KOPT-K1 (cell line): Measurements from ENCODE around the gene RMND5A.
A peak's percentile ranks its signal among the peaks of the same experiment; 100 is the strongest.

Source experiments
- H3K27ac ChIP-seq: fragments of 200-600 bp; sonication (generic); 2 replicates; pipeline ENCODE4 v1.5.1; 2016; ENCODE audit warnings: antibody characterized with exemption, mild to moderate bottlenecking, low read depth, low read length; ENCODE audit not compliant: poor library complexity, severe bottlenecking
- H3K36me3 ChIP-seq: fragments of 200-600 bp; sonication (generic); 2 replicates; pipeline ENCODE4 v1.5.1; 2017; ENCODE audit warnings: antibody characterized with exemption, mild to moderate bottlenecking, low read length, moderate library complexity; ENCODE audit not compliant: insufficient read depth
- H3K9me3 ChIP-seq: fragments of 200-600 bp; sonication (generic); 2 replicates; pipeline ENCODE4 v1.5.1; 2017; ENCODE audit warnings: antibody characterized with exemption, low read length, mild to moderate bottlenecking; ENCODE audit not compliant: insufficient read depth, poor library complexity, severe bottlenecking

The RMND5A gene

GRCh38 chr2:86809481-86810121, 89.5 kb downstream of the RMND5A start:
- no peaks in the 10 kb centered on the region for H3K36me3 ChIP-seq
- H3K27ac ChIP-seq, result peak overlapping the region; percentile 16
- no peaks in the 10 kb centered on the region for H3K9me3 ChIP-seq

DNA sequence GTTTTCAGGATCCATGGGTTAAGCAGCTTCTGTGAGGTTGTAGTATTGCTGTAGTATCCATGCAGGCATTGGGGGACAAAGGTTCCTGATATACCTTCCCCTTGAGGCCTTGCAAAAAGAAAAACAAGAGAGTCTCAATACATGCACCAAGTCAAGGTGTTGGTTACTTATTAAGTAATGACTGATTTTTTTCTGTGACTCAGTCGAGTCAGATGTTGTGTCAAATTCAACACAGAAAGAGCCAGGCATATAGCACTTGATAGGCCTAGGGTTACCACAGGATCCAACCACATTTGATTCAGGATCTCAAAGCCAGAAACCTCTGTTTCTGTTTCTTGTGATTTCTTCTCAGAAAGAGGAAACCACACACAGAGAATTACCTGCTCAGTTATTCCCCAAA, 95.5 kb downstream of the RMND5A start:
- peak overlapping the region; percentile 24 for H3K27ac ChIP-seq
- no peaks in the 10 kb centered on the region for H3K36me3 ChIP-seq
- H3K9me3 ChIP-seq, result no peaks in the 10 kb centered on the region

DNA sequence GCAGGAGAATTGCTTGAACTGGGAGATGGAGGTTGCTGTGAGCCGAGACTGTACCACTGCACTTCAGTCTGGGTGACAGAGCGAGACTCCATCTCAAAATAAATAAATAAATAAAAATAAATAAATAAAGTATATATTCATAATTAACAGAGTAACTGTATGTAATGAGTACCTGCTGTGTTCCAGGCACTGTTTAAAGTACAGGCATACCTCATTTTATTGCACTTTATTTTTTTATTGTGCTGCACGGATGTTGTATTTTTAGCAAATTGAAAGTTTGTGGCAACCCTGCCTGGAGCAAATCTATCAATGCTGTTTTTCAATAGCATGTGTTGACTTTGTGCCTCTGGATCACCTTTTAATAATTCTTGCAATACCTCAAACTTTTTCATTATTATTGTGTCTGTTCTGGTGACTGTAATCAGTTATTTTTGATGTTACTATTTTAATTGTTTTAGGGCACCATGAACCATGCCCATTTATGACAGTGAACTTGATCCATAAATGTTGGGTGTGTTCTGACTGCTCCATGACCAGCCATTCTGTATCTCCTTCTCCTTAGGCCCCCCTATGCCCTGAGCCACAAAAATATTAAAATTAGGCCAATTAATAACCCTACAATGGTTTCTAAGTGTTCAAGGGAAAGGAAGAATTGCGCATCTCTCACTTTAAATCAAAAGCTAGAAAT, 98.2 kb downstream of the RMND5A start:
- peaks cover 5% of the 10 kb centered on the region for H3K9me3 ChIP-seq
- H3K36me3 ChIP-seq, result no peaks in the 10 kb centered on the region
- peak overlapping the region; percentile 26 for H3K27ac ChIP-seq

GRCh38 chr2:86818957-86819356, 98.9 kb downstream of the RMND5A start:
- Histone ChIP-seq H3K9me3 (peaks cover 5% of the 10 kb centered on the region), H3K27ac (peak overlapping the region; percentile 26), H3K36me3 (no peaks in the 10 kb centered on the region)

GRCh38 chr2:86821306-86821705, 101.2 kb downstream of the RMND5A start:
- H3K9me3 ChIP-seq, result peaks cover 5% of the 10 kb centered on the region
- H3K36me3 ChIP-seq, result no peaks in the 10 kb centered on the region
- peak overlapping the region; percentile 62 for H3K27ac ChIP-seq

DNA sequence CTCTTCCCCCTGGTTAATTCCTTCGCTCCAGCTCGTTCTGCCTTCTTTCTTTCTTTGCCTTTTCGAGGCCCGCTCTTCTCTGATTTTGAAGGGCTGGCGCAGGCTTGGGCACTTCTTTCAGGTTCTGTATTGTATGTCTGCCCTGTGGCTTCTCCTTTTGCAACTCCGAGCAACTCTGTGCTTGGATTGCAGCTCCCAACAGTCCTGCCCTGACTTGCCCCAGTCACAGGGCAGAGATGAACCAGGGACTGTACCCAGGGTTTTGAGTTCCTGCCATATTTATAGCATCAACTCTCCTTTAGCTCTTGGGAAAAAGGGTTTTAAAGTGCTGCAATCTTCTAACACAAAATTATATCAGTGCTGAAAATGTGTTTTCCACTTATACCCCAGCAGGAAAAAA, 101.8 kb downstream of the RMND5A start:
- Histone ChIP-seq H3K9me3 (peaks cover 5% of the 10 kb centered on the region), H3K27ac (peak overlapping the region; percentile 62), H3K36me3 (no peaks in the 10 kb centered on the region)

GRCh38 chr2:86822668-86823345, 102.7 kb downstream of the RMND5A start:
- Histone ChIP-seq H3K27ac (peak overlapping the region; percentile 95), H3K9me3 (peaks cover 5% of the 10 kb centered on the region), H3K36me3 (no peaks in the 10 kb centered on the region)

GRCh38 chr2:86825036-86825692, 105.1 kb downstream of the RMND5A start:
- no peaks in the 10 kb centered on the region for H3K36me3 ChIP-seq
- peak overlapping the region; percentile 95 for H3K27ac ChIP-seq
- peaks cover 5% of the 10 kb centered on the region for H3K9me3 ChIP-seq

DNA sequence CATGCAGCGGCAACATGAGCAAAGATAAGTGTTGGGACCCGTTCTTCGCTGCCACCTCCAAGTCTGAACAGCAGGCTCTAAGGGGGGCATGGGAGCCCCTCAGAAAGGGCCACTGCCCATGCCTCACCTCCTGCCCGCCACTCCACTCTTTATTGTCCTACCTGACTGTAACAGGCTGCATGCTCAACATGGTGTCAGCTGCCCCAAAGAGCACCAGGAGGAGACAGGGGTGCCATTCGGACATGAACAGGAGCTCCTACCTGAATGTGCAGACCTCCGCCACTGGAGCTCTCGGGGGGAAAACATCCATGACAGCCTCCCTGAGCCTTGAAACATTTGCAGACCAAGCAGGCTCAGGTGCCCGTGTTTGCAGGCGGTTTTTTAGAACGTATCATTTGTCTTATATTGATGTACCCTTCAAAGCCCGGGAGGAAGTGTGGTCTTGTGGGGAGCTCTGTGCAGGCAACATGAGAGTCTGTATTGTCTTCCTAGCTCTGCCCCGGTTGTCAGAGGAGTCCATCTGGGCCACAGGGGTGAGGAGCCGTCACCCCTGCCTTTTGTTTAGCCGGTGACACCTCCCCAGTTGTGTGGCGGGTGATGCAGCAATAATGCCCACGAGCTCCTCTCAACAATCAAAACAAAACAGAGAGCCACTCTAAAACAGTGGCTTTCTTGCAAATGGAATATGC, 105.7 kb downstream of the RMND5A start:
- Histone ChIP-seq H3K36me3 (no peaks in the 10 kb centered on the region), H3K9me3 (peaks cover 5% of the 10 kb centered on the region), H3K27ac (peak overlapping the region; percentile 95)

DNA sequence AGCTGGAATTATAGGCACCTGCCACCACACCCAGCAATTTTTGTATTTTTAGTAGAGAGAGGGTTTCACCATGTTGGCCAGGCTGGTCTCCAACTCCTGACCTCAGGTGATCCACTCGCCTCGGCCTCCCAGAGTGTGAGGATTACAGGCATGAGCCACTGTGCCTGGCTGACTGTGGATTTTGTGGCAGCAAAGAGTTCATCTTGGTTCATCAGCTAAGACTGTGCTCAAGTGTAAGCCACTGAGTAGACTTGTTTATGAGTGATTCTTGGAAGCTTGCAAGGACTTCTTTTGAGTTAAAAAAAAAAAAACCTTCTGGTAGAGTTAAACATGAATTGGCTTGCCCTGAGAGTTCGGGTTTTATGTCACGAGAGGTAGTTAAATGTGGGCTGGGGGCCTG, 106.9 kb downstream of the RMND5A start:
- Histone ChIP-seq H3K27ac (peak overlapping the region; percentile 95), H3K9me3 (peaks cover 5% of the 10 kb centered on the region), H3K36me3 (no peaks in the 10 kb centered on the region)
